Endothelial cell of umbilical vein (primary cell): ENCODE measurements around the gene KIAA0930. TPM values are rescaled to one million over a fixed set of nuclear protein-coding genes. Genes with fewer than 3 reads are reported as not detected.

Experiments
- BruUV-seq: library from RNA; stranded (reverse); fragments of 400-500 nt; replicated peaks from 2 replicates; lab custom pipeline; 2021; lab: Mats Ljungman, UMichigan
- CTCF ChIA-PET: fragments of 300-600, 350-600 bp; sonication (Branson Sonifier 250); formaldehyde crosslinking; loops from one replicate; lab custom pipeline; 2021; ENCODE audit warnings: antibody characterized with exemption, inconsistent platforms; lab: Charles Lee
- POLR2A ChIA-PET: fragments of 300-600, 350-600 bp; sonication (Branson Sonifier 250); formaldehyde crosslinking; loops from one replicate; lab custom pipeline; 2021; ENCODE audit warnings: antibody characterized with exemption, inconsistent platforms; lab: Charles Lee
- DNase-seq: peaks from one replicate; pipeline ENCODE4 v3.0.0-alpha.2; 2011; ENCODE audit warnings: low read depth, low spot score
- FAIRE-seq: peaks from 2 replicates; lab custom pipeline; 2011; peaks lifted over from hg19 to GRCh38; lab: Jason Lieb, UNC
- H2AFZ ChIP-seq: 2 replicates; pipeline ENCODE4 v1.6.0; 2012; ENCODE audit warnings: low read depth, low read length, control low read depth, inconsistent platforms
- H3K27ac ChIP-seq: 2 replicates; pipeline ENCODE4 v1.5.1; 2011; ENCODE audit warnings: low read depth, mild to moderate bottlenecking, control low read depth, low read length, moderate library complexity; ENCODE audit not compliant: insufficient read depth
- H3K27me3 ChIP-seq, 2 experiments: 2 replicates each; pipeline versions ENCODE4 v1.6.0 to v1.6.1; 2011; ENCODE audit warnings: low read length in 2 of 2, mixed read lengths in 1 of 2; ENCODE audit not compliant: control insufficient read depth in 2 of 2, insufficient read depth in 2 of 2
- H3K36me3 ChIP-seq, 2 experiments: 2 replicates in 1 of 2; 3 replicates in 1 of 2; pipeline ENCODE4 v1.5.1; 2011; ENCODE audit warnings: low read length in 2 of 2, mild to moderate bottlenecking in 1 of 2, moderate library complexity in 1 of 2; ENCODE audit not compliant: control insufficient read depth in 2 of 2, insufficient read depth in 2 of 2; ENCODE audit errors: extremely low read depth in 1 of 2
- H3K4me1 ChIP-seq: 3 replicates; pipeline ENCODE4 v1.5.1; 2011; ENCODE audit warnings: mild to moderate bottlenecking, low read length; ENCODE audit not compliant: control insufficient read depth, insufficient read depth; ENCODE audit errors: extremely low read depth
- H3K4me2 ChIP-seq: 2 replicates; pipeline ENCODE4 v1.6.1; 2011; ENCODE audit warnings: low read length, control low read depth, mixed read lengths; ENCODE audit not compliant: insufficient read depth
- H3K4me3 ChIP-seq, 3 experiments: fragments of 200-600 bp in 1 of 3; sonication (generic), shearing (Covaris generic) in 1 of 3; replicated peaks in 1 of 3; 2 replicates each; pipeline ENCODE4 v1.5.1; 2011 to 2016; ENCODE audit warnings: control low read depth in 3 of 3, low read length in 3 of 3, mild to moderate bottlenecking in 2 of 3, inconsistent platforms in 1 of 3, low read depth in 1 of 3, moderate library complexity in 1 of 3; ENCODE audit not compliant: insufficient read depth in 1 of 3
- H3K79me2 ChIP-seq: 2 replicates; pipeline ENCODE4 v1.6.0; 2012; ENCODE audit warnings: low read length, inconsistent platforms; ENCODE audit not compliant: control insufficient read depth, insufficient read depth
- H3K9ac ChIP-seq: replicated peaks from 2 replicates; pipeline ENCODE3; 2011; ENCODE audit warnings: low read length, control low read depth; ENCODE audit not compliant: insufficient read depth; ENCODE audit errors: extremely low read depth
- H3K9me1 ChIP-seq: replicated peaks from 3 replicates; pipeline ENCODE4 v1.6.0; 2011; ENCODE audit warnings: mild to moderate bottlenecking, low read length; ENCODE audit not compliant: control insufficient read depth, insufficient read depth; ENCODE audit errors: extremely low read depth
- H3K9me3 ChIP-seq: replicated peaks from 2 replicates; pipeline ENCODE4 v1.5.1; 2012; ENCODE audit warnings: low read length, inconsistent platforms; ENCODE audit not compliant: control insufficient read depth, insufficient read depth
- H4K20me1 ChIP-seq: replicated peaks from 2 replicates; pipeline ENCODE3; 2011; ENCODE audit warnings: mild to moderate bottlenecking, low read length; ENCODE audit not compliant: control insufficient read depth, insufficient read depth; ENCODE audit errors: extremely low read depth
- EZH2 ChIP-seq: IDR thresholded peaks from 2 replicates; pipeline ENCODE4 v1.6.1; 2012; ENCODE audit warnings: borderline replicate concordance, low read depth, mild to moderate bottlenecking, moderate library complexity, low read length, inconsistent platforms; ENCODE audit not compliant: severe bottlenecking
- FOS ChIP-seq: IDR thresholded peaks from 2 replicates; pipeline ENCODE4 v1.6.1; 2011; ENCODE audit warnings: mild to moderate bottlenecking, low read length, moderate library complexity, borderline replicate concordance; ENCODE audit not compliant: insufficient read depth
- GATA2 ChIP-seq: IDR thresholded peaks from 2 replicates; pipeline ENCODE4 v1.7.0; 2011; ENCODE audit warnings: low read depth, mild to moderate bottlenecking, moderate library complexity, mixed read lengths, low read length; ENCODE audit not compliant: insufficient read length, insufficient read depth
- JUN ChIP-seq: IDR thresholded peaks from 2 replicates; pipeline ENCODE4 v1.6.1; 2011; ENCODE audit warnings: borderline replicate concordance, low read depth; ENCODE audit not compliant: insufficient read length, insufficient read depth
- MAX ChIP-seq: IDR thresholded peaks from 2 replicates; pipeline ENCODE4 v1.6.1; 2011; ENCODE audit not compliant: insufficient read depth, insufficient read length
- MYC ChIP-seq: IDR thresholded peaks from one replicate; pipeline ENCODE4 v1.6.1; 2011; ENCODE audit warnings: mild to moderate bottlenecking, low read depth, low read length
- POLR2A ChIP-seq: IDR thresholded peaks from 2 replicates; pipeline ENCODE4 v1.6.1; 2012; ENCODE audit warnings: low read depth, mild to moderate bottlenecking, control low read depth, low read length
- POLR2AphosphoS5 ChIP-seq: IDR thresholded peaks from 2 replicates; pipeline ENCODE4 v1.6.1; 2012; ENCODE audit warnings: low read depth, mild to moderate bottlenecking, control low read depth, low read length, moderate library complexity; ENCODE audit not compliant: insufficient read depth
- dilution Hi-C: fragments of 300-500 bp; cut with MboI; formaldehyde crosslinking; loops from one replicate; pipeline ENCODE4 v1.15.0; 2019; ENCODE audit warnings: low sequenced_read_pairs; ENCODE audit not compliant: extremely low pct_ligation_motif_present
- intact Hi-C: fragments of 100-400 bp; cut with micrococcal nuclease; formaldehyde crosslinking; loops from one replicate; pipeline ENCODE4 v1.10.0; 2022
- microRNA counts: library from miRNA; unstranded; fragments of <30 nt; microRNA quantifications from one replicate; lab custom pipeline; 2016
- microRNA-seq: library from miRNA; unstranded; fragments of <30 nt; microRNA quantifications from one replicate; pipeline ENCODE4 v1.2.0, GENCODE V29; 2021; ENCODE audit warnings: borderline number of aligned reads, borderline replicate concordance
- polyA plus RNA-seq, 4 experiments: library from polyadenylated mRNA; depleted of rRNA in 3 of 4; stranded (reverse) in 3 of 4; unstranded in 1 of 4; fragments of >200 nt; gene quantifications; 2 replicates each; pipeline versions ENCODE4 v1.2.1 to v1.2.3, GENCODE V29; 2011 to 2012; ENCODE audit warnings: missing spikeins in 1 of 4
- small RNA-seq: library from RNA; depleted of rRNA; stranded (forward); fragments of <200 nt; gene quantifications from one replicate; pipeline ENCODE3, GENCODE V24; 2012; ENCODE audit warnings: low replicate concordance, low read depth; ENCODE audit not compliant: insufficient read depth, insufficient read length
- total RNA-seq: library from RNA; stranded (reverse); gene quantifications from 2 replicates; pipeline ENCODE4 v1.2.3, GENCODE V29; 2021
- TF ChIP-seq, protein P1 (sequence below), 2 donors: IDR thresholded peaks; 1 replicate in 1 of 2; 2 replicates in 1 of 2; pipeline ENCODE4 v1.5.1; 2011; ENCODE audit warnings: low read length in 2 of 2, mild to moderate bottlenecking in 2 of 2, moderate library complexity in 2 of 2, control low read depth in 1 of 2, inconsistent platforms in 1 of 2, low read depth in 1 of 2; ENCODE audit not compliant: insufficient read depth in 1 of 2; ENCODE audit errors: extremely low read depth in 1 of 2

Gene KIAA0930
- total and polyA plus RNA-seq, 2 donors (not counting 3 experiments of a cell fraction or from before 2014, with no cell fraction given) = 37.9 to 53.6 TPM

GRCh38 chr22:45142376-45142775 lies 98.3 kb downstream of the KIAA0930 start:
- POLR2A ChIA-PET = interaction anchor here (0.6 kb wide), 1 partner anchor 62 kb away, joined by 3 read pairs; no protein-coding TSS in a partner anchor

More at GRCh38 chr22:45142376-45142775, 98.3 kb downstream of the KIAA0930 start:
- TF ChIP-seq EZH2 (no peak), MYC (no peak), FOS (no peak), MAX (no peak), JUN (no peak), POLR2AphosphoS5 (no peak), GATA2 (no peak), POLR2A (no peak)
- TF ChIP-seq, protein P1, sequence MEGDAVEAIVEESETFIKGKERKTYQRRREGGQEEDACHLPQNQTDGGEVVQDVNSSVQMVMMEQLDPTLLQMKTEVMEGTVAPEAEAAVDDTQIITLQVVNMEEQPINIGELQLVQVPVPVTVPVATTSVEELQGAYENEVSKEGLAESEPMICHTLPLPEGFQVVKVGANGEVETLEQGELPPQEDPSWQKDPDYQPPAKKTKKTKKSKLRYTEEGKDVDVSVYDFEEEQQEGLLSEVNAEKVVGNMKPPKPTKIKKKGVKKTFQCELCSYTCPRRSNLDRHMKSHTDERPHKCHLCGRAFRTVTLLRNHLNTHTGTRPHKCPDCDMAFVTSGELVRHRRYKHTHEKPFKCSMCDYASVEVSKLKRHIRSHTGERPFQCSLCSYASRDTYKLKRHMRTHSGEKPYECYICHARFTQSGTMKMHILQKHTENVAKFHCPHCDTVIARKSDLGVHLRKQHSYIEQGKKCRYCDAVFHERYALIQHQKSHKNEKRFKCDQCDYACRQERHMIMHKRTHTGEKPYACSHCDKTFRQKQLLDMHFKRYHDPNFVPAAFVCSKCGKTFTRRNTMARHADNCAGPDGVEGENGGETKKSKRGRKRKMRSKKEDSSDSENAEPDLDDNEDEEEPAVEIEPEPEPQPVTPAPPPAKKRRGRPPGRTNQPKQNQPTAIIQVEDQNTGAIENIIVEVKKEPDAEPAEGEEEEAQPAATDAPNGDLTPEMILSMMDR (IDR thresholded peaks at IDR 0.05; ENCODE audit: extremely low read depth in 1 of 2, insufficient read depth in 1 of 2, low read depth in 1 of 2, low read length in 2 of 2) = no peak
- Histone ChIP-seq H3K4me2 (no peak overlapping the region), H3K27me3 (no peaks in the 10 kb centered on the region), H3K9me3 (no peaks in the 10 kb centered on the region), H3K9me1 (no peaks in the 10 kb centered on the region), H3K4me3 (no peak overlapping the region), H2AFZ (no peak overlapping the region), H3K9ac (no peak overlapping the region), H3K79me2 (no peaks in the 10 kb centered on the region), H3K27ac (no peak overlapping the region), H3K4me1 (no peaks in the 10 kb centered on the region), H4K20me1 (no peaks in the 10 kb centered on the region), H3K36me3 (no peaks in the 10 kb centered on the region)
- intact Hi-C loops (no loop called here), dilution Hi-C loops (no loop called here)
- CTCF ChIA-PET = interaction anchor here (2.2 kb wide), 1 partner anchor 17 kb away, joined by 5 read pairs; no protein-coding TSS in a partner anchor
- DNase-seq (no peak), FAIRE-seq (no peak)
- no TSS peak for BruUV-seq

MicroRNA genes within 50 kb of the gene (microRNA counts, 767-probe panel; counts per million panel counts)
- microRNA hsa-miR-1249 (lab: Ali Mortazavi, UCI) = 723 counts per million, percentile 96 among the panel's probes with 10 or more counts

Small RNAs within 50 kb of the gene (microRNA-seq; reads per million reads assigned to microRNA genes)
- 4.6 reads per million, percentile 7 among the genes with 10 or more reads in this experiment for gene MIR1249

Small RNAs within 50 kb of the gene (small RNA-seq; reads per million reads assigned to genes)
- not detected for gene MIR1249

Other genes with a start within 250 kb of the KIAA0930 start
- gene PHF21B, start 230.9 kb downstream of the KIAA0930 start, total RNA-seq = not detected in 2 replicates
- gene PHF21B, start 230.9 kb downstream of the KIAA0930 start, polyA plus RNA-seq = not detected in 2 replicates
- gene NUP50, start 77.0 kb downstream of the KIAA0930 start, total RNA-seq = 84.4 and 90.9 TPM in 2 replicates
- 12.4 TPM in 2 replicates for gene NUP50, start 77.0 kb downstream of the KIAA0930 start, polyA plus RNA-seq
- not detected in 2 replicates for gene UPK3A, start 44.1 kb upstream of the KIAA0930 start, total RNA-seq
- gene UPK3A, start 44.1 kb upstream of the KIAA0930 start, polyA plus RNA-seq = not detected in 2 replicates
- 20.2 and 44.2 TPM in 2 replicates for gene FAM118A, start 69.0 kb upstream of the KIAA0930 start, total RNA-seq
- gene FAM118A, start 69.0 kb upstream of the KIAA0930 start, polyA plus RNA-seq = 19.2 and 25.6 TPM in 2 replicates
- gene SMC1B, start 172.7 kb upstream of the KIAA0930 start, total RNA-seq = 0.07 TPM in 1 of 2 replicates, not detected in the other
- not detected in 2 replicates for gene SMC1B, start 172.7 kb upstream of the KIAA0930 start, polyA plus RNA-seq
- 5.7 TPM in 2 replicates for gene RIBC2, start 172.8 kb upstream of the KIAA0930 start, total RNA-seq
- gene RIBC2, start 172.8 kb upstream of the KIAA0930 start, polyA plus RNA-seq = 1.0 and 1.2 TPM in 2 replicates